ENCODE measurements around the gene POLRMT.

- no peak for TF ChIP-seq SMAD4 (CRISPR knock-in tag; IDR thresholded peaks at IDR 0.05)
- no peak for TF ChIP-seq CTCF (IDR thresholded peaks at IDR 0.05)
- no peak for TF ChIP-seq ZNF671 (CRISPR knock-in tag; IDR thresholded peaks at IDR 0.05)
- TF ChIP-seq MXD4 (CRISPR knock-in tag; IDR thresholded peaks at IDR 0.05; ENCODE audit: borderline replicate concordance), result no peak
- TF ChIP-seq, protein P1, sequence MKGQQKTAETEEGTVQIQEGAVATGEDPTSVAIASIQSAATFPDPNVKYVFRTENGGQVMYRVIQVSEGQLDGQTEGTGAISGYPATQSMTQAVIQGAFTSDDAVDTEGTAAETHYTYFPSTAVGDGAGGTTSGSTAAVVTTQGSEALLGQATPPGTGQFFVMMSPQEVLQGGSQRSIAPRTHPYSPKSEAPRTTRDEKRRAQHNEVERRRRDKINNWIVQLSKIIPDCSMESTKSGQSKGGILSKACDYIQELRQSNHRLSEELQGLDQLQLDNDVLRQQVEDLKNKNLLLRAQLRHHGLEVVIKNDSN (CRISPR knock-in tag; IDR thresholded peaks at IDR 0.05), result no peak
- TF ChIP-seq ZNF121 (CRISPR knock-in tag; IDR thresholded peaks at IDR 0.05), result no peak
- no peak for TF ChIP-seq ZNF263 (CRISPR knock-in tag; IDR thresholded peaks at IDR 0.05; ENCODE audit: low read depth)
- TF ChIP-seq MAX (CRISPR knock-in tag; IDR thresholded peaks at IDR 0.05), result no peak
Measured at GRCh38 chr19:629961-630714, 3.2 kb downstream of the POLRMT start.
